Endothelial cell of hepatic sinusoid (primary cell): ENCODE data around the gene ASTL.

ENCODE experiments used
- in situ Hi-C: cut with HindIII; loops from 2 replicates; pipeline ENCODE4 v1.10.0; 2017; ENCODE audit warnings: low sequenced_read_pairs

ASTL gene

DNA sequence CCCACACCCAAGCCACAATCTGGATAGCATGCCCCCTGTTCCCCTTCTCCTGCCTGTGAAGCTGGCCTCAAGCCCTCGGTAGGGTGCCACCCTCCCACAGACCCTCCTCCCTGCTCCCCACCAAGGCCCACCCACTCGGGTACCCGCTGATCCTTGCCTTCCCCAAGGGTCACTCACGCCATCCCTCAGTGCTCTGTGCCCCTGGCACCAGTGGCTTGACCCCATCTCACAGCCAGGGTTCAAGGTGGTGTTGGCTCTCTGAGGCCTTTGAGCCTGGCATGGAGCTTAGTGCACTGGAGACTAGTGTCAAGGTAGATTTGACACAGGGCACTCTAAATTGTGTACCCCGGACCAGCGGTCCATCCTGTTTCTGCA is 33.8 kb downstream of the ASTL start:
- in situ Hi-C loops, result no loop called here

GRCh38 chr2:96103761-96104486 is 34.4 kb downstream of the ASTL start:
- in situ Hi-C loops, result no loop called here

DNA sequence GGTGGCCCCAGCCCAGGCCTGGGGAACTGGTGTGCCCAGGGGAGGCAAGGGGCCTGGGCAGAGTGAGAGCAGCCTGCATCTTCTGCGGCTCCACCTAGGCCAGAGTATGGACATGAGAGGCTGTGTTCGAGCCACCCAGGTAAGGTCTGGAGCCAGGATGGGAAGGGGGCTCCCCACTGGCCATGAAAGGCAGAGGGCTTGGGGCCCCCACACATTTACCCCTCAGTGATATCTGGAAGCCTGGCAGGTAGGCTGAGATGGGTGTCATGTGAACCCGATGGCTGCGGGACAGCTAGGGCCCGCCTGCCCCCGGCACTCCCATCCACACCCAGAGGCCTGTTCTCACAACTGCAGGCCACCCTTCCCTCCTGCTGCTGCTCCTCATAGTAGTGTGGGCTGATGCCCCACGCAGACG is 35.1 kb downstream of the ASTL start:
- in situ Hi-C loops, result no loop called here

GRCh38 chr2:96102596-96103186 is 35.6 kb downstream of the ASTL start:
- in situ Hi-C loops, result no loop called here

- in situ Hi-C loops, result no loop called here
Observed at GRCh38 chr2:96100893-96101304, 37.4 kb downstream of the ASTL start.

DNA sequence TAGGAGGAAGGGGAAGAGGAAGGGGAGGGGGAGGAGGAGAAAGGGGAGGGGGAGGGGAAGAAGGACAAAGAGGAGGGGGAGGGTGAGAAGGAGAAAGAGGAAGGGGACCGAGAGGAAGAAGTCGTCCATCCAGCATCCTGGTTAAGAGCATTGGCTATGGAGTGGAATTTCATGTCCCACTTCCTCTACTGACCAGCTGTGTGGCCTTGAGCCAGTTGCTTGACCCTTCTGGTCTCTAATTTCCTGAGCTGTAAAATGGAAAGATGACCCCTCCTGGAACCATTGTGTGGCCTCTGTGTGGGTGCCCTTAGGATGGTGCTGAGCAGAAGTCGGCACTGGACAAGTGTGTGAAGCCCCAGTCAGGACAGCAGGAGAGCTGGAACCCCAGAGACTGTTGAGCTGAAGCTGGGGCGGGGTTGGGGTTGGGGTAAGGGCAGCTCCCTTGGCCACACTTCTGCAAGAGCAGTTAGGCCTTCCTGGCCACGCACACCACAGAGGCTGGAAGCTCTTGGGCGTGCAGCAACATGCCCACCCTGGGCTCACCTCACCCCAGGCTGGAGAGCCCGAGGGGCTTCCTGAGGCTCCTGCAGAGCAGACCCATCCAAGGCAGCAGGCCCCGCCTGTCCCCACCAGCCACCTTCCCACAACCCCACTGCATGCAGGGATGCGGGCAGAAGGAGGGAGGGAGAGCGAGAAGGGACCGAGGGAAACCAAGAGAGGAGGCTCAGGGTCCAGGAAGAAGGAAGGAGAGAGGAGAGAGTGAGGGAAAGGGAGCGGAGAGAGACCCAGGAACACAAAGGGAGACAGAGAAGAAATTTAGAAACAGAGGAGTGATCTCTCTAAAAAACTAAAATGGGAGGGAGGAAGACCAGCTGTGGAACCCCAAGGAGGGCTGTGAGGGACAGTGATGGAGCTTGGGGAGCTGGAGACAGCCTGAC is 38.2 kb downstream of the ASTL start:
- in situ Hi-C loops, result no loop called here

DNA sequence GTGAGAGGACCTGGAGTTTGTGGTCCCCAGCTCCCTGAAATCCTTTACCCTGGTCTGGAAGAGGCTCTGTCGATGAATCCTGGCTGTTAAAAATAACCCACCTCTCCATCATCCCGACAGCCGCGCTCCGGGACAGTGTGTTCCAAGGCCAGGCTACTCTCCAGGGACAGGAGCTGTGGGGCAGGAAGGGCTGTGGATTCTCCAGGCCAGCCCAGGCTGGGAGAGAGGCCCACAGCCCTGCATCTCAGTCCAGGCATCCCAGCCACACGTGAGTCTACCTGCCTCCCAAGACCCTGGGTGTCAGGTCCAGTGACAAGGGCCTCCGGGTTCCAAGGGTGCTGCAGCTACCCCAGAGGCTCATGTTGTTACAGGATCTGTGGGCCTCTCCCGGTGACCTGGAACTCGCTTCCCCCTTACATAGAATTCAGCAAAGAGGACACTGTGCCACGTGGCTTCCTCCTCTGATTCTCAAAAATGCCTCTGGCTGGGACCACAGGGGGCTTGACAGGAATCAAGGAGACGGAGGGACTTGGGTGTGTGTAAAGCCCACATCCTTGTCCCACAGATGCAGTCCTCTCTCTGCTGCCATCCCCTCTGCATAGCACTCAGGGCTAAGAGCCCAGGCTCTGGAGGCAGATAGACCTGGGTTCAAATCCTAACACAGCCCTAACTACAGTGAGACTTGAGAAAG is 39.3 kb downstream of the ASTL start:
- in situ Hi-C loops, result no loop called here

DNA sequence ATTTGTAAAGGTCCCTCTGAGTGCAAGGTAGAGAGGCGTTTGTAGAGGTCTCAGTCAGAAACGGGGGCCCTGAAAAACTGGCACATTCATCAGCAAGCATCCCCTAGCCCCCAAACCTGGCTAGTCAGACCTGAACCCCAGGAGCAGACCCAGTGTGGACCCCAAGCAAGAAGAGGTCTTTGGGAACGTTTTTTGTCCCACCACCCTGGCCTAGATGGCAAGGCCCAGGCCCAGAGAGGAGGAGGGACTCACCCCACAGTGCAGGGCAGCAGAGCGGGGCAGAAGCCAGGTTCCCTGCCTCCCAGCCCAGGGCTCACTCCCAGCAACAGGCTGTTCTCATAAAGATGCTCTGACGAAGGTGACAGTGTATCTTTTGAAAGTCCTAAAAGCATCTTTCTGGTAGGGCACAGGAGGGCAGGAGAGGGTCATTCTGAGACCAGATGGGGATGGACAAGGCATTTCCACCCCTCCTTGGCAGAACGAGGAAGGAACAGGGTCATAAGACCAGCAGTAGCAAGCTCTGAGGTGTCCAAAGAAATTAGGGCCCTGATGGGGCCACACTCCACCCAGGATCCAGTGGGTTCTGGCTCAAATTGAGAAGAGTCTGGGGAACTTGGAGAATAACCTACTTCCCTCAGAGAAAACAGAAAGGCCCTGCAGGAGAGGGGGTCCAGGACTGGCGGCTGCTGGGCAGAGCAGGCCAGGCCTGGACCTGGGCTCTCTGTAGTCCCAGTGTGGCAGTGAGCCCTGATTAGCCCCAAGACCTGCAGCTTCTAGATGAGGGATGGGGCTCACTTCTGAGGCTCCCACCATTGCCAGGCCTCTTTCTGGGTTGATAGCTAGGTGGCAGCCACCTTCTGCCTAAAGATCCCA is 40.1 kb downstream of the ASTL start:
- in situ Hi-C loops, result no loop called here

- in situ Hi-C loops, result no loop called here
Observed at GRCh38 chr2:96097441-96097840, 40.9 kb downstream of the ASTL start.

DNA sequence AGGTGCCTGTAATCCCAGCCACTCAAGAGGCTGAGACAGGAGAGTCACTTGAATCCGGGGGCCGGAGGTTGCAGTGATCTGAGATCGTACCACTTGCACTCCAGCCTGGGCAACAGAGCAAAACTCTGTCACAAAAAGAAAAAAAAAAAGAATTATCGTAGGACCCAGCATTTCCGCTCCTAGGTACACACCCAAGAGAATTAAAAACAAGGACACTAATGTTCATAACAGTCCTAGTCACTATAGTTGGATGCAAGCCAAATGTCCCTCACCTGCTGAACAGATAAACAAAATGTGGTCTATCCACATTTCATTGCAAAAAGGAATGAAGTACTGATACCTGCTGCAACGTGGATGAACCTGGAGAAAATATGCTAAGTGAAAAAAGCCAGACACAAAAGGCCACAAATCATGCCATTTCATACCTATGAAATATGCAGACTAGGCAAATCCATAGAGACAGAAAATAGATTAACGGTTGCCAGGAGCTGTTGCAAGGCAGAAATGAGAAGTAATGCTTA is 43.1 kb downstream of the ASTL start:
- in situ Hi-C loops, result no loop called here

GRCh38 chr2:96093528-96093927 is 44.8 kb downstream of the ASTL start:
- in situ Hi-C loops, result no loop called here

DNA sequence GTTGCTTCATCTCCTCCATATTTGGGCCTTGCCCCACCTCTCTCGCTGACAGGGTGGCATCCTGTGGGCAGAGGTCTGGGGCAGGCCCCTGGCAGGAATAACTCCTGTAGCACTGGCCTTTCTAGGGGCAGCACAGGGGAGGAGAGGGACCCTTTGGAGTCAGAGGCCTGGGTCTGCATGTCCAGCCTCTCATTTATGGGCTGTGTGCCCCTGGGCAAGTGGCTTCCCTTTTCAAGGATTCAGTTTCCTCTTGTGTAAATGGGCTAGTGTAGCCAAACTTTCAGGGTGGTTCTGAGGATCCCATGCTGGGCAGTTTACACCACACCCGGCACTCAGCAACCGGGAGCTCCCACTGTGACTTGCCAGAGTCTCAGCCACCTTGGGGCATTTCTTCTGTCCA is 45.4 kb downstream of the ASTL start:
- in situ Hi-C loops, result no loop called here

GRCh38 chr2:96092573-96092877 is 45.8 kb downstream of the ASTL start:
- in situ Hi-C loops, result no loop called here

GRCh38 chr2:96091711-96092572 is 46.4 kb downstream of the ASTL start:
- in situ Hi-C loops, result no loop called here

GRCh38 chr2:96091141-96091710 is 47.1 kb downstream of the ASTL start:
- in situ Hi-C loops, result no loop called here

DNA sequence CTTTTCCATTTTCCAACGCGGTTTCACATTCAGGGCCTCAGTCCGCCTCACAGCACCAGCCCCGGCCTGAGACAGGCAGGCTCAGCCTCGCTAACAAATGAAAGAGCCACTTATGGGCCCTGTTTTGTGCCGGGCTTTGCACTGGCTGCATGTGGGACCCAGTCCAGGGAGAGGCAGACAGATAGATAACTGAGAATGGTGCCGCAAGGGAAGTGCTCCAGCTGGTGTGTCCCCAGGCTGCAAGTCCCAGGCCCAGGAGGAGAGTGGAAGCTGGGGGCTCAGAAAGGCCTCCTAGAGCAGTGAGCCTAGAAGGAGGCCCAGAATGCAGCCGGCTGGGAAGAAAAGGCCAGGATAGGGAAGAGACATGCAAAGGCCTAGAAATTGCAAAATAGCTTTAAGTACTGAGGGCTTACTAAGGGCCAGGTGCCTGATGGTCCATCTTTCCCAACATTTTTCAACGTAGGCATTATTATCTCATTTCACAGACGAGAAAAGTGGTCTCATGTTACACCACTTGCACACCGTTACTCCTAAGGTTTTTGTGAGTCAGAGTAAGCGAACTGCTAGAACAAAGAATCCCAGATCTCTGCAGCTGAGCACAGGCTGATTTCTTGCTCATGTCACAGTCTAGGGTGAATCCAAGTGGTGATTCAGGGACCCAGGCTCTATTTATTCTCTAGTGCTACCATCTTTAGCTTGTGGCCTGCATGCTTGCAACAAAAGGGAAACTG is 47.9 kb downstream of the ASTL start:
- in situ Hi-C loops, result no loop called here

DNA sequence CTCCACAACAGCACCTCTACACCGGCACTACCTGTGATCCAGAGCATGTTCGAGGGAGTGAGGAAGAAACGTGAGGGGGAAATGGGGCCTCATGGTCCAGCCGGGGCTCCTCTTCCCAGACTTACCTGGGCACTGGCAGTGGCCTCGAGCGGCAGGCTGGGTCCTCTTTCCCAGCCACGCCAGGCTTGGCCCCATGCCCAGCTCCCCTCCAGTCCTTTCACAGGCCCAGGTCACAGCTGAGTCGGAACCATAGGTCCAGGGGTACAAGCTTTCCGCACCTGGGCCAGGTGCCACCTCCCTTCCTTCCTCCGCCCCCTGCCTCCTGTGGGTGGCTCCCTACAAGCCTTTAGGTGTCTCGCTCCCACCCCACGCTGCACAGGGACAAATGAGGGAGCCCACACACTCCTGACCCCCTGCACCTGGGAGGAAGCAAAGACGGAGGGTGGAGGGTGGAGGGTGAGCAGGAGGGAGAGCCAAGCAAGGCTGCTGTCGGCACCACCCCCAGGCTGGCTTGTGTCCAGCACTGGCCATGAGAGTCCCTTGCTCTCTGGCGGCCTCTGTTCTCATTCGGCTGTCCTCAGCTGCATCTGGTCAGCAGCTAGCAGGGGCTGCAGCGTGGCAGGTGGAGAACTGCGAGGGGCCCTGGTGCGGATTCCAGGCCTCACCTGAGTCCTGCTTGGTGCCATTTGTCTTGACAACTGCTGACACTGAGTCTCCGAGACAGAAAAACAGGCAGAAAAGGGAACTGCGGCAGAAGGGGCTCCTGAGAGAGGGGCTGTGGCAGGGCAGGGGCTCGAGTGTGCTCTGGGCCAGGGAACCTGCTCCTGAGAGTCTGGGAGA is 48.7 kb downstream of the ASTL start:
- in situ Hi-C loops, result no loop called here
